ENCODE results near the gene FADS3.

DNA sequence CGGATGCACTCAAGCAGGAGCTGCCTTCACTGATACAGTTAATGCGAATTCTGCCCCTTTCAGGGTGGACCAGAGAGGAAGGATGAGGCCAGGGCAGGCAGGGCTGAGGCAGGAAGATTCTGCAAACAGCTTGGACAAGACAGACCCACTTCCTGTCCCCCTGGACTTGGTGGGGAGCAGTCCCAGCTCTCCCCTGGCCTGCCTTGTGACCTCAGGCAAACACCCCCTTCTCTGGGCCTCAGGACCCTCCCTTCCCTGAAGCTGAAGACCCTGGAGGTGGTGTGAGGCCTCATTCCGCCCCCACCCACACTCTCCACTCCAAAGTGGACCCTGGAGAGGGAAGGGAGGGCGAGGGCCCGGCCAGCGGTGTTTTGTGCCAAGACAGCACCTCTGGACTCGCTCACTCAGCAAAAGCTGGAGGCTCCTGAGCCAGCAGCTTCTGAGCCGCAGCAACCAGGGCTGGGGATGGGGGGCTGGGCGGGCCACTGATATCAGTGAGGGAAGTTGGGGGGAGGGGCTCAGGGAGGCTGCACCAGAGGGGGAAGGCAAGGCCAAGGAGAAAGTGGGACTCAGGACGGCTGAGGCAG, 17.5 kb upstream of the FADS3 start:
- TF ChIP-seq, protein P1, sequence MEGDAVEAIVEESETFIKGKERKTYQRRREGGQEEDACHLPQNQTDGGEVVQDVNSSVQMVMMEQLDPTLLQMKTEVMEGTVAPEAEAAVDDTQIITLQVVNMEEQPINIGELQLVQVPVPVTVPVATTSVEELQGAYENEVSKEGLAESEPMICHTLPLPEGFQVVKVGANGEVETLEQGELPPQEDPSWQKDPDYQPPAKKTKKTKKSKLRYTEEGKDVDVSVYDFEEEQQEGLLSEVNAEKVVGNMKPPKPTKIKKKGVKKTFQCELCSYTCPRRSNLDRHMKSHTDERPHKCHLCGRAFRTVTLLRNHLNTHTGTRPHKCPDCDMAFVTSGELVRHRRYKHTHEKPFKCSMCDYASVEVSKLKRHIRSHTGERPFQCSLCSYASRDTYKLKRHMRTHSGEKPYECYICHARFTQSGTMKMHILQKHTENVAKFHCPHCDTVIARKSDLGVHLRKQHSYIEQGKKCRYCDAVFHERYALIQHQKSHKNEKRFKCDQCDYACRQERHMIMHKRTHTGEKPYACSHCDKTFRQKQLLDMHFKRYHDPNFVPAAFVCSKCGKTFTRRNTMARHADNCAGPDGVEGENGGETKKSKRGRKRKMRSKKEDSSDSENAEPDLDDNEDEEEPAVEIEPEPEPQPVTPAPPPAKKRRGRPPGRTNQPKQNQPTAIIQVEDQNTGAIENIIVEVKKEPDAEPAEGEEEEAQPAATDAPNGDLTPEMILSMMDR (IDR thresholded peaks at IDR 0.05) = no peak
- TF ChIP-seq POLR2A (IDR thresholded peaks at IDR 0.05) (no peak), EP300 (IDR thresholded peaks at IDR 0.05) (no peak)

Measured in ovary (tissue), 3 donors.